Germinal center (tissue), 1 donor: ENCODE data around the gene PRICKLE2.

Source experiments
- DNase-seq: peaks from one replicate; pipeline ENCODE4 v3.0.0; 2012; ENCODE audit warnings: mixed read lengths, low spot score

The PRICKLE2 gene

GRCh38 chr3:64073158-64073761 is 152.0 kb downstream of the PRICKLE2 start:
- DNase-seq, result no peak

DNA sequence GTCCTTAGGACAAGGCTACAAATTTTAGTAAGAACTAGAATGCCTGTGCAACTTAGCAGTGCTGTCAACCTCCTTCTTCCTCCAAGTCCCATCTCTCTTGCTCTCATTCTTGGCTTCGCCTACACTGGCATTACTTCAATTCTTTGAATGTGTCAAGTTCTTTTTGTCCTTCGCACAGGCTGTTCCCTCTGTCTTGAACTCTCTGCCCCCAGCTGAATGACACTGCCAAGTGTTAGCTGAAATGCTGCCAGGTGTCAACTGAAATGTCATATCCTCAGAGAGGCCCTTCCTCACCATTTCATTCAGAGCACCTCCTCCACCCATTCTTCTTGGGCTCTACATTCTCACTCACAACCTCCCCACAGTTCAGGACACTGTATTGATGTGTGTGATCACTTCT is 153.1 kb downstream of the PRICKLE2 start:
- no peak for DNase-seq

GRCh38 chr3:64070704-64071103 is 154.6 kb downstream of the PRICKLE2 start:
- no peak for DNase-seq

- DNase-seq, result no peak
Observed at GRCh38 chr3:64067506-64068346, 157.5 kb downstream of the PRICKLE2 start.

DNA sequence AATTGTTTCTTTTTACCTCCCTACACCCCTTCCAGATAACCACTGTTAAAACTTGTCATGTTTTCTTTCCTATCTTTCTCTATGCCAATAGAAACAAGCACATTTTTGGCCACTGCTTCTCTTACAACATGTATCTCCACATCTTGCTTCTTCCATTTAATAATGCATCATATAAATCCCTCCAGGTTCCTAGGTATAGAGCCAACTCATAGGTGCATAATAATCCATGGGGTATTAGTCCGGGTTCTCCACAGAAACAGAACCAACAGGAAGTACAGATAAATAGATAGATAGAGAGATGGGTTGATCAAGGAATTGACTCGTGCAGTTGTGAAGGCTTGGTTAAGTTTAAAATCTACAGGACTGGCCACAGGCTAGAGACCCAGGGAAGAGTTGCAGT is 160.5 kb downstream of the PRICKLE2 start:
- DNase-seq, result no peak

DNA sequence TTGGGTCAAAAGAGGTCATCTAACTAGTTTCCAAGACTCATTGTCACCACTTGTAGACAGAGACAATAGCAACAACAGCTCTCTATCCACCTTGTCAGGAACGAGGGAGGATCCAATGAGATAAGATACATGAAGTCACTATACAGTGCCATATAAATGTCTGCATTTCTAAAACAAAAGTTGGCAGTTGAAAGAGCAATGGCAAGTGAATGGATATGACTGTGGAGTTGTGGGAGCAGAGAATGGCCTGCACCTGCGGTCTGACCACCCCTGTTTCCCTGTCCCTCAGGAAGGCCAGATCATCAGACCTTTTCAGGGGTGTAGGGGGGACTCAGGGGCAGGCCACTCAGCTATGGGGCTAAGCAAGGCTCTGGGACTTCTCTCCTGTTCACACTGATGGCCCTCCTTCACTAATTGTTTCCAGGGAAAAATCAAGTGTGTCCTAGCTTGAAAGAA is 161.3 kb downstream of the PRICKLE2 start:
- DNase-seq, result no peak

DNA sequence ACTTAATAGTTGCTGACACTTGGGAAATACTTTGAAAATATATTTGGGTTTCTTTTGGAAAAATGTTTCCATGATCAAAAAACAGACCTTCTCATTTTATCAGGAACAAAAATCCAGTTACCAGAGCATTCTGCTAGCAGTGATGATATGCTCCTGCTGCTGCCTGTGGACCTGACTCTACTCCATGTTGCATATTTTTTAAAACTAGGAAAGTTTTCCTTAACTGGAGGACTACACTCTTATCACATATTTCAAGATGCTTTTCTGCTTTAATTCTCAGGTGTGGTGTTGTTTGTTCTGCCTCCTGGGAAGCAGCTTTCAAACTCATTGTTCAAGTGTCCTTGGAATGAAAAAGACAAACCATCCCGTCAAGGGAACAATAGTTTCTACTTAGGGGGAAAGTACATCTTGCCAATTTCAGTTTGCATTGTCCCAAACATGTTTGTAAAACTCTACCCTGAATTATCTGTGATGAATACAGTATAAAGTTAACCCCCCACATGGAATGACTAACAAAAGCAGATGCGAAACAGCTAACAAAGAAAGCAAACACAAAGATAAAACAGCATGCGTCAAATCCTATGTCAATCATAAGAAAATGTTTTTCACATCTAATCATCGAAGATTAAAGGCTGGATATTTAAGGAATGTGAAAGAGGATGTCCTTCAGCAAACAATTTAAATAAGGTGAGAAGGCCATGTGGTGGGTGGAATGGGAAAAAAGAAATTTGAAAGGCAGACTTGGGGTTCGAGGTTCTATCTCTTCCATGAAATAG is 161.9 kb downstream of the PRICKLE2 start:
- DNase-seq, result no peak

DNA sequence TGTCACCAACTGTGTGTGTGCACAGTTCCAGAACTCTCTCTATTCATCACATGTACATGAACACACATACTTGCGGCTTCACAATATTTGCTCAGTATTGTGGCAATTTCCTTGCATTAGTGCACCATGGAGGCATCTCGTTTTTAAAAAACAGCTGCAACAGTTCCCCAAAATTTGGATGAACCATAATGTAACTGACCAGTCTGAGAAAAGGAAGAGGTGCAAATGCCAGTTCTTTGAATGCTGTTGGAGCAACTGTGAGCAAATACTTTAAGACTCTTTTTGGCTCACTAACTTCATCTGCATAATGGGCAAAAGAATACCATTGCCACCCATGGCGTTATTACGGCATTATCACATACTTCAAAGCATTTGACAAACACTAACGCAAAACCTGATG is 163.6 kb downstream of the PRICKLE2 start:
- DNase-seq, result no peak

DNA sequence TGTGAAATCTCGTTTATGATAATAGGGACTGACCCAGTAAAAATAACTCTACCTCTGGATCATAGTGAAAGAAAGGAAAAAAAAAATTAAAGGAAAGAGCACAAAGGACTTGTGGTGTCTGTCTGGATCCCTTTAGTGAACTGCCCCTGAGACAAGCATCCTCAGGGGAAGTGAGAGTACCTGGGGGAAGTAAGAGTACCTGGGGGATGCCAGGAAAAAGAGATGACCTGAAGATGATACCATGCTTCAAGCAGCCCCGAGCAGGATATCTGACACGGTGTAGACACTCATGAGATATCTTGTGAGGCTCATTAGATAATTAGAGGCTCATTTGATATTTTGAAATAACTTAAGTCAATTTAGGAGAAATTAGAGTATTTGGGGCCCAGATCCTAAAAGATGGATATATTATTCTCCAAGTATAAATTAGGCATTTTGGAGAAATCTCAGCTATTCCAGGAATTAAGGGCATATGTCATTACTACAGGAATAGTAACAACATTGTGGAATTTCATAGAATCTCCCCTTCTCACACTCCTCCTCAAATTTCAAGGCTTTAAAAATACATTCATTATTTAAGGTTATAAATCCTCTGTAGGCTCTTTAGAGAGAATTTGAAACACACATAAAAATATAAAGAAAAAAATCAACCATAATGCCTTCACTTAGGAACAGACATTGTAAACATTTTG is 165.6 kb downstream of the PRICKLE2 start:
- no peak for DNase-seq

DNA sequence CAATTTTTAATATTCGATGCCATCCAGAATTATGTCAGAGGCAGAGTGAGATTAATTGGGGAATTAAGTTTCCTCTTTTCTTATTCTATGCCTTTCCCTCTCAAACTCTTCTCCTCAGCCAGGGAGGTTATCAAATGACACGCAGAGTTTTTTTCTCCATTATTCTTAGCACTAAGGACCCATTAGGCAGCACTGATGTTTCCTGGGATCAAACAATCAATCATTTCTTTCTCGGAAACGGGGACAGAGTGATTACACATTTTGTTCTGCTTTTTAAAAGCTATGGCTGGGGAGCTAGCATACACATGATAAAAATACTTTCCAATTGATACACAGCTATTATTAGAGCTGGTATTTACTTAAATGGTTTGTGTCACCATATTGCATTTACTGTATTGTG is 166.7 kb downstream of the PRICKLE2 start:
- DNase-seq, result no peak

DNA sequence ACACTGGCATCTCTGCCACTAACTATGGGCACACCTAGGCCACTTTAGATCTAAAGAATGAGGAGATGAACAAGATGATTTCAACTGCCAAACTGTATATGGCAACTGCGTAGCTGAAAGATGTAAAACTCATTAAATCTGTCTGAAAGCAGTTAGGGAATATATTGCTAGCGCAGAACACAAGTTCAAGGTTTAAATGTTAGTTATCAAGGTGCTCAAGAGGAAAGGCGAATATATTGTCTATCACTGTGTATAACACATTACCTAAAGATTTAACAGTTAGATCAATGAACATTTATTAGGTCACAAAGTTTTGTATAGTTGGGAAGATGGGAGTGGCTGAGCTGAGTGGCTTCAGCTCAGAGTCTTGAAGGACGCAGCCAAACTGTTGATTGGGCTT is 168.0 kb downstream of the PRICKLE2 start:
- no peak for DNase-seq

GRCh38 chr3:64056606-64057180 is 168.6 kb downstream of the PRICKLE2 start:
- DNase-seq, result no peak

DNA sequence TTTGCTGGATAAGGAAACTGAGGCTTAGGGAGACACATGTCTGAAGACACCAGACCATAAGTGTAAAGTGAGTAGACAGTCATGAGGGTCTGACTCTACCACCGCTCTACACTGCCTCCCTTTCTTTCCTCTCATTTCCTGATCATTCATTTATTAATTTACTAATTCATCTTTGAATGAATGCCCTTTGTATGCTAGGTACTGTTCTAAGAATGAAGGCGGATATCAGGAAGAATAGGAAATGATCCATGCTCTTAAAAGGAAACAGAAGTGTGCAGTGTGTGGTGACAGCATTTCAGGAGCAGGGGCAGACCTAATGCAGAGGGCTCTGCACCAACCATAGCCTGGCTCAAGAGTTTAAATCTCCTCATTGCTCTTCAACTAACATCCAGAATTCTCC is 170.2 kb downstream of the PRICKLE2 start:
- no peak for DNase-seq

GRCh38 chr3:64054488-64054887 is 170.8 kb downstream of the PRICKLE2 start:
- no peak for DNase-seq

- DNase-seq, result no peak
Observed at GRCh38 chr3:64053581-64053980, 171.7 kb downstream of the PRICKLE2 start.

DNA sequence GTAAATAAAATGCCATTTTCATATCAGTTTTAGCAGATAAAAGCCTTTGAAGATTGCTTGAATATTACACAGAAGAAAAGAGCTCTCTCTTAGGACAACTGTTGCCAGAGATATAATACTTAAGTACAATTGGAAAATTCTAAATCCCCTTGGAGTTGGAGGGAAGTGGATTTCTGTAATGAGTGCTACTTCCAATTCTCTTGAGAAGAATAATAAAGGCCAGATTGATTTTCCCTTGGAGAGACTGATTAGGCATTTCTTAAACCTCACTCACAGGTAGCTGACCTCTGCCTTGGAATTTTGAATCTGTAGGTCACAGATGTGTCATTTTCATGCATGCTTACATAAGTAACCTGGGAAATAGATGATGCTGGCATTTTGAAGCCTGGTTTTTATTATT is 172.1 kb downstream of the PRICKLE2 start:
- no peak for DNase-seq

GRCh38 chr3:64049832-64050231 is 175.4 kb downstream of the PRICKLE2 start:
- no peak for DNase-seq

- no peak for DNase-seq
Observed at GRCh38 chr3:64049136-64049535, 176.1 kb downstream of the PRICKLE2 start.

DNA sequence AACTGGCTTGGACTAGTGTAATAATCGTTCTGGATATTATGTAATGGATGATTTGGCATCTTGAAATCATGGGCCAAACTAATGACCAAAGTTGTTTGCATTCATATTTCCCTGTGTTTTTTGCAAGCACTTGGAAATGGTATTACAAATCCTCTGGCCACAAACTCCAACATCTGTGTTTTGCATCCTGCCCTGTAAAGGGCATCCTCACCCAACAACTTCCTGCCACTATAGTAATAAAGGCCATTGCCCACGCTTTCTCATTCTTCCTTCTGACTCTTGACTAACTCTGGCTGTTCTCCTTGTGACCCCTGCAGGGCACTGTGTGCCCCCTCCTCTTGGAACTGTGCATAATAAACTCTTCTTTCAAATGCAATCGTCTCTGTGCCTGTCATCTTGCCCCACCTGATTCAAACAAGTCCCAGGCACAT is 176.6 kb downstream of the PRICKLE2 start:
- no peak for DNase-seq

DNA sequence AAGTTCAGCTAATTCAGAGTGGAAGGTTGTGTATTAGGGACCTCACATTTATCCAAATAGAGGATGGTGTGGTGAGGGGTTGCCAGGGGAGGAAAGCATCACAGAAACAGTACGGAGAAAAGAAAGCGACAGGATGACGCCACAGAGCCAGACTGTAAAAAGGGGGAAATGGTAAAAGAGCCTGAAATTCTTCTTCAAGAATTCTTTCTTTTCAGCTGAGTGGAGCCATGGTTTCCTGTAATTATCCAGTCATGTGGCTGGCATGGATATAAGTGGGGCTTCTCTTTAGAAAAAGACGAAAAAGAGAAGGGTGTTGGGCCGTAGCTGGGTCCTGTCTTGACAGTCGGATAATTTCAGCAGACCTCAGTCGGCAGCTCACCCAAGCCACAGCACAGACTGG is 177.5 kb downstream of the PRICKLE2 start:
- DNase-seq, result no peak

DNA sequence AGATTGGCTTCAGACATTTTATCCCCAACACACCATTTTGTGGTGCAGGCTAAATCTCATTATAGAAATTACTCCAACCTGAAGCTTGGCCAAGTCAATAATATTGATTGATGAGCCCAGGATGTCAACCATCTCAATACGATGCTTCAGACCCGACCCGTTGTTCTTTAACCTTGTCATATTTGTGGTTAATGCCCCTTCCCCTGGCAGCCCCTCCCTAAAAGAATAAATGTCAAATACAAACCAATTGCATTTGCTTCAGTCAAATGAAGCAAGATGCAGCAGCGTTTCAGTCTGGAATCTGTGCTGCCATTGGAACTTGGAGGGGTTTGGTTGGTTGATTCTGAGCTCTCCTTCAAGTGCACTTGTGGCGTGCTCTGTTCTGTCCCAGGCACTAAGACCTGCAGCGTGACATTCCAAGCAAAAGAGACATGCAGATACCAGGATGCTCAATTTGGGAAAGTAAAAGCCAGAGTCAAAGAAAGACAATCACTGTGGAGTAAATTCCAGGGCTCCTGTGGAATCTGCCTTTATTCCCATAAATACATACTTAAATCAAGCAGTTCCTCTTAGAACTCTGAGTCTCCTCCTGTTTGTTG is 178.2 kb downstream of the PRICKLE2 start:
- DNase-seq, result no peak
